GDM1 (cell line): ENCODE measurements around the gene CROCC2.

Experiments
- DNase-seq: peaks from one replicate; lab custom pipeline; 2025; lab: John Stamatoyannopoulos, UW

Gene CROCC2

GRCh38 chr2:240906141-240906910 is at the start of gene CROCC2:
Gene CROCC2 (plus strand): TSS chr2:240906336. CDS start chr2:240906514, 178 bp downstream.
- no peak for DNase-seq

GRCh38 chr2:240857039-240858008 is 48.8 kb upstream of the CROCC2 start:
- DNase-seq, result no peak

- DNase-seq, result no peak
Measured at GRCh38 chr2:240858321-240858720, 47.8 kb upstream of the CROCC2 start.

- no peak for DNase-seq
Measured at GRCh38 chr2:240858871-240859270, 47.3 kb upstream of the CROCC2 start.

GRCh38 chr2:240861547-240861946 is 44.6 kb upstream of the CROCC2 start:
- DNase-seq, result no peak

- DNase-seq, result no peak
Measured at GRCh38 chr2:240864475-240864874, 41.7 kb upstream of the CROCC2 start.

- no peak for DNase-seq
Measured at GRCh38 chr2:240865391-240865790, 40.7 kb upstream of the CROCC2 start.

GRCh38 chr2:240868286-240869108 is 37.6 kb upstream of the CROCC2 start, which contains the start of gene AGXT:
Gene AGXT (plus strand): TSS chr2:240868824. CDS start chr2:240868866, 42 bp downstream.
- no peak for DNase-seq

GRCh38 chr2:240869109-240869955 is 36.8 kb upstream of the CROCC2 start:
- DNase-seq, result no peak

- no peak for DNase-seq
Measured at GRCh38 chr2:240869956-240870875, 35.9 kb upstream of the CROCC2 start.

GRCh38 chr2:240871071-240871958 is 34.8 kb upstream of the CROCC2 start:
- DNase-seq, result no peak

- no peak for DNase-seq
Measured at GRCh38 chr2:240872317-240873097, 33.6 kb upstream of the CROCC2 start.

GRCh38 chr2:240873098-240873788 is 32.9 kb upstream of the CROCC2 start:
- no peak for DNase-seq

- no peak for DNase-seq
Measured at GRCh38 chr2:240873805-240874714, 32.1 kb upstream of the CROCC2 start.

- no peak for DNase-seq
Measured at GRCh38 chr2:240874715-240875227, 31.4 kb upstream of the CROCC2 start.
